ENCODE results near the gene BATF. TPM values are rescaled to one million over a fixed set of nuclear protein-coding genes. Genes with fewer than 3 reads are reported as not detected.

The BATF gene
- polyA plus RNA-seq, 3 donors = 0.41 to 0.47 TPM; not detected in 1

DNA sequence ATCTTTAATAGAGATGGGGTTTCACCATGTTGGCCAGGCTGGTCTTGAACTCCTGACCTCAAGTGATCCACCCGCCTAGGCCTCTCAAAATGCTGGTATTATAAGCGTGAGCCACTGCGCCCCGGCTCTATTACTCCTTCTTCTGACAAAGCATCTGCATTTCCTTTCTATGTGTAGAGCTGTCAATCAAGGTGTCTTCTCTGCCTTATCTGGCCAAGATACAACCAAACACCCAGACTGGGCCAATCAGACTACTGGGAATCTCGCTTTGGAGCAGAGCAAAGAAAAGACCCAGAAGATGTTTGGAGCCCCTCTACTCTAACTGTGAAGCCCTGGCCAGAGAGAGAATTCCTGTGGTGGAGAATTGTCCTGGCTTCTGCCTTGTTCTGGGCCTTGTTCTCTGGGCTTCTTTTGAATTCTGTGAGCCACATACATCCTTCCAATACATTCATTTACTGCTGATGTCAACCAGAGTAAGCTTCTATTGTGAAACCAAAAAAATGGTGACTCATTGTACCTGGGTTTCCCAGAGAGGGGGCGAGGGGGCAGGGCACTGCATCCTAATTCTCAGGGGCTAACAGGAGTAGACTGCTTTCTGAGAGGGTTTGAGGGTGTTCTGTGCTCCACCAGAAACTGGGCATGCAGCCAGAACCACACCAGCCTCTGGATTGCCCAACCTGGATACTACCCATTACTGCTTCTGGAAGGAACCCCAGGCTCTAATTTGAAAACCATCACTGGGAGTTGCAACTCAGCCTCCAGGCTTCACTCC lies 37.4 kb downstream of the BATF start:
- no peak for DNase-seq (ENCODE audit: low read depth in 3 of 3, low spot score in 2 of 3)

DNA sequence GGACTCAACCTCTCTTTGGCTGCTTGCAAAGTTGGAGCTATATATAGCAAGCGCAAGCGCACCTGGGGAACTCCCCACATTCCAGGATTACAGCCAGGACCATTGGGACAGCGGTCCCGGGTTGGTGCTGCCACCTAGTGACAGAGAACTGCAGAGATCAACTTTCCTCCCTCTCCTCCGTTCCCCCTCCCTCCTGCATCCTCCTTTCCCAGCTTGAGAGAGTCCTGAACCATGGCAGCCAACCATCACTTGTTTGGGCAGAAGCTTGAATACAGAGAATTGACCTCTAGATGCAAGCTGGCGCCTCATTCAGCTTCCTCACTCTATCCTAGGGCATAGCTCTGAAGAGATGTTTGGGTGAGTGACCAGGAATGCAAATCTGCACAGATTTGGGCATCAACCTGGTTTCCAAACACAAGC lies 38.8 kb downstream of the BATF start:
- DNase-seq (ENCODE audit: low read depth in 3 of 3, low spot score in 2 of 3) = peak; percentile 61 to 71 (median 68)

DNA sequence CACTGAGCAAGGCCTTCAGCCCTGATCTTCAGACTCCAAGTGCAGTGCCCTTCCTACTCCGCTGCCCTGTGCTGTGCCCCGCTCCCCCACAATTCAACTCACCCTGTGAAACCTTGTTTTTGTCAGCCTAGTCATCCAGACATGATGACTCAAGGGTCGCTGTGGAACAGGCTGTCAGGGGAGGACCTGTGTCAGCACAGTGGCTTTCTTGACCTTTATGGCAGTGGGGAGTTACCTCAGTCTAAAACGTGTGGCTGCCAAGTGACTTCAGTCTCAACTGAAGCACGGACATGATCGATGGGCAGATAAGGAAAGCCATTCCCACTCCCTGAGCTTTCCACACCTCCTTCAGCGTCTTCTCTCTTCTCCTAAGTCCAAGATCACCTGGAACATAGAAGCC lies 39.8 kb downstream of the BATF start:
- DNase-seq (ENCODE audit: low read depth in 3 of 3, low spot score in 2 of 3) = no peak

DNA sequence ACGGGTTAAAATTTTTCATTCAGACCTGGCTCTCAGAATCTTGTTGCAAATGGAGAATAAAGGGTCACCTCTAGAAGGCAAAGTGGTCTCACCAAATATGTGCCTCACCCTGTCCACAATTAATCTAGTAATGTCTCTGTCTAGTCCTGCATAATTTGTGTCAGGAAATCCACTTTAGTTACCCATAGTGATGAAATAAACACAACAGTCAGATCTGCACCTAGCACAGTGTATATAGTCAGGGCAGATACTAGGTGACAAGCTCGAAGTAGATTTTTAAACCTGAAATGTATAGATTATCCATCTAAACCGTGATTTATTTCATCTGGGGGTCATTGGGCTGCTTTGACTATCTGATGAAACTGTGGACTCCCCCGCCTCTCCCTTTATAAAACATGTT lies 40.2 kb downstream of the BATF start:
- no peak for DNase-seq (ENCODE audit: low read depth in 3 of 3, low spot score in 2 of 3)

DNA sequence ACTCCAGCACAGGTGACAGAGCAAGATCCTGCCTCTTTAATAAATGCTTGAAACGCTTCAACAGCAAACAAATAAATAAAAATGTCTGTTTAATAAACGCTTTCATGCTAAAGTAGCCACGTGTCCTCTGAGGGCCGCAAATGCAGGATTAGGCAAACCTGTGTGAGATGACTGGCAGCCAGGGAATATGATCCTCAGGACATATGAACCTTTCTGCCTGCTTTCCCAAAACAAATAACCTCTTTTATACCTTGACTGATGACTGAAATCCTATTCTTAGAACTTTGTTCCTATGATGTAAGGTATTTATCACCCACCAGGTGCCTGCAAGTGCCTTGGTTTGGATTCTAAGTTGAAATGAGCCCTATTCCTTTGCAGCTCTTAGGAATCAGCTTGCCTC lies 41.7 kb downstream of the BATF start:
- no peak for DNase-seq (ENCODE audit: low read depth in 3 of 3, low spot score in 2 of 3)

DNA sequence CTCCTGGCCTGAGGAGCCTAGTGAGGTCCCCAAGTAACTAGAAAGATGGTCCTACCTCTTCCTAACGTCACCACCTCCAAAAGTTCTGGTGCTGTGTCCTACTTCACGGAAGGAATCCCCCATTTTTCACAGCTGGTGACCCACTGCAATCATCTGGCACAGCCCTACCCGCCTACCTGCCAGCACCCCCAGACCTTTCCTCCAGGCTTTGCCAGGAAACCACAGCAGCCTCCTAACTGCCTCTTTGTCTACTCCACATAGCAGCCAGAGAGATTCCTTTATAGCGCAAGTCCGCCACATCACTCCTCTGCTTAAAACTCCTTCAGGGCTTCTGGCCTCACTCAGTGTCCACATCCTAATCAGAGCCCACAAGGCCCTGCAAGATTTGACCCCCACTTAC lies 42.8 kb downstream of the BATF start:
- no peak for DNase-seq (ENCODE audit: low read depth in 3 of 3, low spot score in 2 of 3)

DNA sequence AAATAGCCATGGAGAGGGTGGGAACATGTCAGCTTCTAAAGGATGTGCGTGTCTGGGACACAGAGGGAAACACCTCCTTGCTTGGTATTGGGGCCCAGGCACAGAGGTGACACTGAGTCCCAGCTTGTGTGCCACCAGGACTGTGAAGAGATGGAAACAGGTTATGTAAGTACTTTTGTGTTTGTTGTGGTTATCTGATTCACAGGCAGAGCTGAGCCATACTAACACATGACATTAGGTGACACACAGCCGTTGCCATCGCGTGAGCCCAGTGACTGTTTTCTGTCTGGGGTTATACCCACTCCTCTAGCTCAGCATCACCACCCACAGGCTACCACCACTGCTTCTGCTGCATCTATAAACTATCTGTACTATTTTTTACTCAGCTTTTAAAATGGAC lies 44.1 kb downstream of the BATF start:
- DNase-seq (ENCODE audit: low read depth in 3 of 3, low spot score in 2 of 3) = no peak

DNA sequence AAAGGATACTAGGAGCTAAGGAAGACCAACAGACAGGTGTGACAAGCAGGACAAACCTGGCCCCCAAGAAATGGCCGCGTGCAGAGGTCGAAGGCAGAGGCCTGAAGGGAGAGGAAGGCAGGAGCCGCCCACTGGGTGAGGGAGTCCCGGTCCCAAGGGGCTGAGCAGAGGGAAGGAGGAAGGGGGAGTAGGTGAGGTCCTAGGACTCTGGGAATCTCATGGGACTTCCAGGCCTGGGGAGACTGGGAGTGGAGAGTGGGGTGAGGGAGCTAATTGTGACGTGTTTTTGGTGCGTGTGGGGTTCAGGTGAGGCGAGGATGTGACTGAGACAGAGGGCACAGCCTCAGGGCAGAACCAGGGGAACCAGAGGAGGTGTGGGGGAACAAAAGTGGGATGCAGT lies 44.5 kb downstream of the BATF start:
- DNase-seq (ENCODE audit: low read depth in 3 of 3, low spot score in 2 of 3) = no peak

DNA sequence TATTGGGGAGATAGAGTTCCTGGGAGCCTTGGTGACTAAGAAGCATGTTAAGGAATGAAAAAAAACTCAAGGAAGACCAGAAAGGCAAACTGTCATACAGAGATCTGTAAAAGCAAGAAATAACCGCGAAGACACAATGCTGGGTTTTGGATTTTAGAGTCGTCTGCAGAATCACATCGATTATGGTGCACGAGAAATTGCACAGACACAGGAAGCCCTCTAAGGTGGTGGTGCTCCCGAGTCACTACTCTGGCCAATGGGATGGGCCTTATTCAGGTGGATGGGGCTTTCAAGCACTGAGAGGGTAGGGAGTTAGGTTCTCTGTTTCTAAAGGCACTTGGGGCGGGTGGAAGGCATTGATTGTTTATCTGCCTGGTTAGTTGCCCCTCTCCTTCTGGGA lies 45.9 kb downstream of the BATF start:
- DNase-seq (ENCODE audit: low read depth in 3 of 3, low spot score in 2 of 3) = no peak

DNA sequence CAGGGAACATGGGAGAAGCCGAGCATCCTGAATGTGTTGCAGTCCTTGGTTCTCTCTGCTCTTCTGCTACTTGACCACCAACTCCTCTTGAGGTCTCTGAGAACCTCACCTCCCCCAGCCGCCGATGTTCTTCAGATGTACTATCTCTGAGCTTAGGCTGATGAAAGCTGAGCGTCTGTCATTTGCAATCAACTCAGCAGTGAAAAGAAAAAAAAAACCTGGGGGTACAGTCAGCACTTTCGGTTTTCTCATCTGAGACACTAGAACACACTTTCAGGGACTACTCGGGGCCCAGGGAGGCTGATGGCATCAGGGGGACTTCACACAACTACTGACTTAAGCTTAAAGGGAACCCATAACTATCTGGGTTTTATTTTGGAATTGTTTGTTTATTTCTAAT lies 46.5 kb downstream of the BATF start:
- no peak for DNase-seq (ENCODE audit: low read depth in 3 of 3, low spot score in 2 of 3)

DNA sequence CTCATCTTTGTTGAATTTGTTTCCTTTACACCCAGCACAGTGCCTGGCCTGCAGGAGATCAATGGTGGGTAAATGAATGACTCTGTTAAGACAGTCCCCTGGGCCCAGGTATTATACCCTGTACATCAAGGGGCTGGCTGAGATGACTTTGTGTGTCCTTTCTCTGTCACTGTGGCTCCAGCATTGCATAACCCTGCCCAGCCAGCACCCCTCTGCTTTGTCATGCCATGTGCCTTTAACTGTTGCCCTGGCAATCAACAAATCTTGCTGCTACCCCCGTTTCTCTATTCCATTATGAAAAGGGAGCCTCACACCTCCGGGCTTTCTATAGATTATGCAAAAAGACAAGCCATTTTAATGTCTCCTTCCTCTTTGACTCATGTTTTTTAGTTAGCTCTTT lies 48.5 kb downstream of the BATF start:
- DNase-seq (ENCODE audit: low read depth in 3 of 3, low spot score in 2 of 3) = no peak

DNA sequence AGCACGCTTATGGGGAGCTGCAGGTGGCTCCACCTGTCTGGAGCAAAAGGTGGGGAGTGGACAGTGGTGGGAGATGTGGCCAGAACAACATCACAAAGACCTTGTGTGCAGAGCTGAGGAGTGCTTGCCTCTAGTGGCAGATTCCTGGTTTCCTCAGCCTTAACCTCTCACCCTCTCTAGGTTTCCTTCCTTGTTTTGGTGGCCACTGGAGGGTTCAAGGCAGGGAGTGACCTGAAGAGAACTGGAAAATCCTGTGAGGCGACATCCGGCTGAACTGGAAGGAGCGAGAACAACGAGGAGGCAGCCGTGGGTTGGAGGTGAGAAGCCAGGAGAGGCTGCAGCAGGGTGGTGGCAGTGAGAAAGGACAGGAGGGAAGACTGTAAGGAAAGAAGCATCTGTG lies 49.8 kb downstream of the BATF start:
- DNase-seq (ENCODE audit: low read depth in 3 of 3, low spot score in 2 of 3) = no peak

DNA sequence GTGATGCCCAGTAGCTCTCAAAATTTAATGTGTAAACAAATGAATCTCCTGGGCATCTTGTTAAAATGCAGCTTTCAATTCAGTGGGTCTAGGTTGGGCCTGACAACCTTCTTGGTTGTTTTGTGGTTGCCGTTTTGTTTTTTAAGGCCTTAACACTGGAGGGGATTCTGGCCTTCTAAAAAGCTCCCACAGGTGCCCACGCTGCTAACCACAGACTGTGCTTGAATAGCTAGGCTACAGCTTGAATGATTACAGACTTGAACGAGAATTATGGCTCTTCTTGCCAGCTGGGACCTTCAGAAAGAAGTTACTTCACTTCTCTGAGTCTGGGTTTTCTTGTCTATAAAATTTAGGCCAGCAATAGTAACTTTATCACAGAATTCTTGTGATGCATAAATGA lies 54.8 kb downstream of the BATF start:
- no peak for DNase-seq (ENCODE audit: low read depth in 3 of 3, low spot score in 2 of 3)

DNA sequence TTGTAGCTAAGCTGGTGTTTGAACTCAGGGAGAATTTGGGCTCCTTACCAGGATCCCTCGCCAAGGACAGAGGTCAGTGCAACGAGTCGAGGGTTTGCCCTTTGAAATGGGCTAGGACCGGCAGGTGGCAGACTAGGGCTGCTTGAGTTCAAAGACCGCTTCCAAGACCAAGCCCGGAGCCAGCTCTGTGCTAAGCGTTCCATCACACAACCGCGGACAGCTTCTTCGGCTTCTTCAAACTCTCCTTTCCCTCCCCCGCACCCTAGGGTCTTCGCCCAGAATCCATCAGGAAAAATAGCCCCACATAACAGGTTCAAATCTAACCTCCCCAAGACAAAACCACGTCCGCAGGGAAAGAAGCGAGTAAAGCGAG lies 55.4 kb downstream of the BATF start:
- DNase-seq (ENCODE audit: low read depth in 3 of 3, low spot score in 2 of 3) = peak; percentile 61 to 68 (median 66)

DNA sequence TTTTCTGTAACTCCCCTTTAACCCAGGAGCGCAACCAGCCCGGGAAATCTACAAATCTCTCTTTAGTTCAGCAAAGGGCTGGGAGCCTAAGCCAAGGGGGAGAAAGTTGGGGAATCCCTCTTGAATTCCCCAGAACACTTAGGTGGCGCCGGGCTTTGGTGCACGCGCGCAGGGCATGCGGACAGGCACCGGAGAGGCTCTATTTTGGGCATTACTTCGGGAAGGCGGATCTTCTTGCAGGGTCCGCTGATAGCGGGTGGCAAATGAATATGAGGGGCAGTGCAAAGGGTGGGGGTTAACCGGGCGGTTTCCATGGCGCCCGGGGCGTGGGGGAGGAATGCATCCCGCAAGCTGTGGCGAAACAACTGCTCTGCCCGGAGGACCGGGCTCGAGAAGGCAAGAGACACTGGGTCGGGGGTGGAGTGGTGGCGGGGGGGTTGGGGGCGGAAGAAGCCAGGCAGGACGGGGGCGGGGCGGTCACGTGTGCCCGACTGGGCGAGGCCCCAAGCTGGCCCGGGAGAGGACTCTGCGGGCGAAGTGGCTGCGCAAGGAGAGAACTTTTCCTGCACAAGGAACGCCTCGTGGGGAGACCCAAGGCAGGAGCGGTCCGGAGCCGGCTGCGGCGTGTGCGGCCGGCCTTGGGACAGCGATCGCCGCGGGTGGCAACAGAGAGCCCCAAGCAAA lies 56.0 kb downstream of the BATF start, which contains the start of gene FLVCR2:
TSS of gene FLVCR2 (plus strand) at position 519 of the 684 bp plus-strand sequence. CDS start 353 bp downstream, outside the sequence.
- DNase-seq (ENCODE audit: low read depth in 3 of 3, low spot score in 2 of 3) = peak in 2 of 3 donors; percentile 27 to 35

DNA sequence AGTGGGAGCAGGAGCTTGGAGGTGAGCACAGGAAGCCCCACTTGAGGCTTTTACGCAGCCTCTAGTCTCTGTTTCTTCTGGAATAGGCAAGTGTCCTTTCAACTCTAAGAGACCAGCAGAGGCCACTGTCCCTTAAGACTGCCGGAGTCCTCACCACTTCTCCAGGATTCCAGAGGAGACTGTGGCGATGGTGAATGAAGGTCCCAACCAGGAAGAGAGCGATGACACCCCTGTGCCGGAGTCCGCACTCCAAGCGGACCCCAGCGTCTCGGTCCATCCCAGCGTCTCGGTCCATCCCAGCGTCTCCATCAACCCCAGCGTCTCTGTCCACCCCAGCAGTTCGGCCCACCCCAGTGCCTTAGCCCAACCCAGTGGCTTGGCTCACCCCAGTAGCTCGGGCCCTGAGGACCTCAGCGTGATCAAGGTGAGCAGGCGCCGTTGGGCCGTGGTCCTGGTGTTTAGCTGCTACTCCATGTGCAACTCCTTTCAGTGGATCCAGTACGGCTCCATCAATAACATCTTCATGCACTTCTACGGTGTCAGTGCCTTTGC lies 56.6 kb downstream of the BATF start:
- DNase-seq (ENCODE audit: low read depth in 3 of 3, low spot score in 2 of 3) = peak in 2 of 3 donors; percentile 20 to 29

DNA sequence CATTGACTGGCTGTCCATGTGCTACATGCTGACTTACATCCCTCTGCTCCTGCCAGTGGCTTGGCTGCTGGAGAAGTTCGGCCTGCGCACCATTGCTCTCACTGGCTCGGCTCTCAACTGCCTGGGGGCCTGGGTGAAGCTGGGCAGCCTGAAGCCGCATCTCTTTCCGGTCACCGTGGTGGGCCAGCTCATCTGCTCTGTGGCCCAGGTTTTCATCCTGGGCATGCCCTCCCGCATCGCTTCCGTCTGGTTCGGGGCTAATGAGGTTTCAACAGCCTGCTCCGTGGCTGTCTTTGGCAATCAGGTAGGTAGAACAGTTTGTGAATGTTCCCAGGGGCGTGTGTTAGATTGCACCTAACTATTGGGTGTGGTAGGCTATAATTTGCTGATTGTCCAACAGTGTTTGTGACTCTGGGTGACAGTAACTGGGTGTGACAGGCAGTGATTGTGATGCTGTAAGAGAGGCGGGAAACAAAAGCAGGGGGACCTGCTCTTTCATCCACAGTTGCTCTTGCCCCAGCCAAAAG lies 57.1 kb downstream of the BATF start:
- no peak for DNase-seq (ENCODE audit: low read depth in 3 of 3, low spot score in 2 of 3)

DNA sequence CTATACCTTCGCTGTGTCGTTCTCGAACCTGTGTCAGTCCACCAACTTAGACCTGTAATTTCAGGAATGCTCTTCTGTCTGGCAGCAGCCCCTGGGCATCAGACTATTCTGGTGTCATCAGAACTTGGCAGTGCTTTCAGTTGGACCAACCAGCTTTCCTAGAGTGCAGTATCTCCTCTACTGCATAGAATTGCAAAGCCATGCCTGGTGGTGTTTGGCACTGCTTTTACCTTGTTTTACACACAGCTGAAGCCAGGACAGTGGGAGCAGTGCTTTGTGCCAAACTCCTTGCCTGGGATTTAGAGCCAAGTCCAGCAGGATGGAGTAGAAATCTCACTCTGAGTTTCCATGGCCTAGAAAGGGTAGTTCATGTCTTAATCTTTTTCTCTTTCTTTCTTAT lies 57.6 kb downstream of the BATF start:
- no peak for DNase-seq (ENCODE audit: low read depth in 3 of 3, low spot score in 2 of 3)

DNA sequence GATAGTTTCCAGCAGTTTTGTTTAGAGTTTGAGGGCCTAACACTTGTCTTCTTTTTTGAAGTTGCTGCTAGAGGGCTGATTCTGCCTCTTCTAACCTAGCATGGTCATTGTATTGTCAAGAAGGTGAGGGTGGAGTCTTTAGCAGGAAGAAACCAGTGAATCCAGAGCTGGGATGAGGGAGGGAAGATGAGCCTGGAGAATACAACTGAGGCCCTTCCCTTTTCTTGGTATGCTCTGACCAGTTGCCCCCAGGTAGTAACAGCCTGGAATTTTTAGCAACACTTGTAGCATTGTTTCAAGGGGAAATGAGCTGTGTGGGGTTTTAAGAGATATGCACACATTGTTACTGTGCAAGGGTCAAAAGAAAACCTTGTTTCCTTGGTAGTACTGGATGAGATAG lies 65.1 kb downstream of the BATF start:
- DNase-seq (ENCODE audit: low read depth in 3 of 3, low spot score in 2 of 3) = no peak

DNA sequence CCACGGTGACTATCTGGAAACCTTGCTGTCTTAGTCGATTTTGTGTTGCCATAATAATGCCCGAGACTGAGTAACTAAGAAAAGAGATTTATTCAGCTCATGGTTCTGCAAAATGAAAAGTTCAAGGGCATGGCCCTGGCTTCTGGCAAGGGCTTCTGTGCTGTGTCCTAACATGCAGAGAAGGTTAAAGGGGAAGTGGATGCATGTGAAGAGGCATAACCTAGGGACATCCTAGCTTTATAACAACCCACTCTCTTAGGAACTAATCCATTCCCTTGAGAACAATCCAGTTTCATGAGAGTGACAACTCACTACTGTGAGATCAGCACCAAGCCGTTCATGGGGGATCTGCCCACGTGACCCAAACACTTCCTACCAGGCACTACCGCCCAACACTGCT lies 67.7 kb downstream of the BATF start:
- no peak for DNase-seq (ENCODE audit: low read depth in 3 of 3, low spot score in 2 of 3)

DNA sequence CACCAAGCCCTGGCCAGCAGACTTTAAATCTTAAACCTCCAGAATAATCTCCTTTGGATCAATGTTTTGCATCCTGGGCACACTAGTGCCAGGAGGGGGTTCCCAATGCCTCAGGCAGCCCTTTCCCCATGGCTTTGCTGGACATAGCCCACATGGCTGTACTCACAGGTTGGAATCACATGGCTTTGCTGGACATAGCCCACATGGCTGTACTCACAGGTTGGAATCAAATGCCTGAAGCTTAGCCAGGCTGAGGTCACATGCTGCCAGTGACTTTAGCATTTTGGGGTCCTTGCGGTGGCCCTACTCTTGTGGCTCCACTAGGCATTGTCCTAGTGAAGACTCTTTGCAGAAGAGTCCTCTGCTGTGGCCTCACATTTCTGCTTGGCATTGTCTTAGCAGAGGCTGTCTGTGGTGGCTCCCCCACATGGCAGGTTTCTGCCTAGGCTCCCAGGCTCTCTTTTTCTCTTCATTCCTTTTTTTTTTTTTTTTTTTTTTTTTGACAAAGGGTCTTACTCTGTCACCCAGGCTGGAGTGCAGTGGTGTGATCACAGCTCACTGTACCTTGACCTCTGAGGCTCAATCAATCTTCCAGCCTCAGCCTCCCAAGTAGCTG lies 69.2 kb downstream of the BATF start:
- no peak for DNase-seq (ENCODE audit: low read depth in 3 of 3, low spot score in 2 of 3)
